ENCODE data around the gene BCAP29. TPM values are rescaled to one million over a fixed set of nuclear protein-coding genes. Genes with fewer than 3 reads are reported as not detected.

The BCAP29 gene
- total and polyA plus RNA-seq, 2 of the 4 experiments (the other 2 are of a cell fraction), result 33.0 to 35.1 TPM

DNA sequence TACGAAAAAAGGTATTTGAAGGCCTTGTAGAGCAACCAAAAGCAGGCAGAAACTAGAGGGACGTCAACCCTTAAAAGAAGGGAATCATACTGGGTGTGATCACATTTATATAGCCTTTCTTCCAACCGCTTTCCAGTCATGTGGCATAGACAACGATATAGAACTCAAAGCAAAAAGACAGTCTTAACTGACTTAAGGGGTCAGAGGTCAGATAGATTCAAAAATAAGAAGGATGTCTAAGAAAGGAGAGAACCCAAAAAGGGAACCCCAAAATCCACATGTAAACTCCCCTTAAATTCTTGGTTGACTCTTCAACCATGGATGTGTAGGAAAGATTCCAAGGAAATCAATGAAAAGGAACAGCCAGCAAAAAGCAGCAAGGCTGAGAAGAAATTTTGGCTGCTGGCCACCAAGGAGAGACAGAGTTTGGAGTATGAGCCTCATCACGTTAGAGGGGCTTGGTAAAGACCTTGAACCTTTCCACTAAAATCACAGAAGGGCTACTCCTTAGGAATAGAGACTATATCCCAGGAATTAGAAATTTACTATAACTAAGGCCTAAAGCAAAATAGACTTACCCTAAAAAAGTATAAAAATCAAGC, 8.6 kb downstream of the BCAP29 start:
- H3K18ac ChIP-seq (ENCODE audit: low read depth, low read length), result no peak overlapping the region
- no peak overlapping the region for H2AK9ac ChIP-seq (replicated peaks; ENCODE audit: low read depth, low read length, poor library complexity)
- no peak overlapping the region for H3K4me2 ChIP-seq (ENCODE audit: low read depth, low read length)
- BruUV-seq (replicated peaks), result no TSS peak
- H4K5ac ChIP-seq (ENCODE audit: low read depth, low read length), result no peak overlapping the region
- H3K9me3 ChIP-seq (ENCODE audit: control insufficient read depth, insufficient read depth, low read length), result no peaks in the 10 kb centered on the region
- H3K4me3 ChIP-seq (ENCODE audit: insufficient read depth, low read depth, low read length), result no peak overlapping the region
- ChIA-PET POLR2A (ENCODE audit: unreplicated experiment) (no interaction called here), CTCF (no interaction called here)
- no peak overlapping the region for H2BK20ac ChIP-seq (ENCODE audit: low read depth, low read length)
- ATAC-seq (ENCODE audit: low read depth) (no peak), DNase-seq (no peak)
- intact Hi-C loops (cut with micrococcal nuclease) (no loop called here), in situ Hi-C loops (cut with MboI; ENCODE audit: low sequenced_read_pairs) (no loop called here), dilution Hi-C loops (cut with HindIII; ENCODE audit: low sequenced_read_pairs, unreplicated experiment) (no loop called here)
- H4K20me1 ChIP-seq (ENCODE audit: insufficient read depth, low read length), result no peaks in the 10 kb centered on the region
- H2AFZ ChIP-seq (replicated peaks; ENCODE audit: low read length, poor library complexity), result no peak overlapping the region
- H3K79me1 ChIP-seq (ENCODE audit: low read depth in 1 of 2, low read length in 2 of 2), result peaks cover 26 to 40% of the 10 kb centered on the region in 2 experiments
- peaks cover 8% of the 10 kb centered on the region; the same call in 1 of the 2 replicates for H3K36me3 ChIP-seq (ENCODE audit: control insufficient read depth, insufficient read depth, low read length)
- H3K27ac ChIP-seq (ENCODE audit: insufficient read depth, low read length), result no peak overlapping the region
- H3K4ac ChIP-seq (ENCODE audit: low read depth, low read length), result no peak overlapping the region
- no peak overlapping the region for H3K23ac ChIP-seq (ENCODE audit: low read depth, low read length)
- H4K8ac ChIP-seq (ENCODE audit: low read depth in 2 of 2, low read length in 2 of 2), result no peak overlapping the region
- H3K9ac ChIP-seq (ENCODE audit: low read depth, low read length), result no peak overlapping the region
- no peak overlapping the region for H2BK15ac ChIP-seq (ENCODE audit: low read depth, low read length)
- H3K27me3 ChIP-seq (ENCODE audit: control insufficient read depth, insufficient read depth, low read length), result no peaks in the 10 kb centered on the region
- H3K9me1 ChIP-seq (ENCODE audit: insufficient read depth, low read length), result no peaks in the 10 kb centered on the region
- WGBS, 2 experiments (ENCODE audit: extremely low coverage in 2 of 2, insufficient read length in 1 of 2), result no CpG with 5 or more reads among the region's 5 CpGs
- no peak overlapping the region for H3K14ac ChIP-seq (replicated peaks; ENCODE audit: low read depth, low read length)
- TF ChIP-seq MAZ (IDR thresholded peaks at IDR 0.05; ENCODE audit: borderline replicate concordance, low read depth, low read length), result no peak
- no peak for TF ChIP-seq CEBPB (IDR thresholded peaks at IDR 0.05; ENCODE audit: low read depth, low read length)
- TF ChIP-seq MXI1 (IDR thresholded peaks at IDR 0.05; ENCODE audit: borderline replicate concordance, low read depth, low read length), result no peak
- TF ChIP-seq NFE2L2 (IDR thresholded peaks at IDR 0.05; ENCODE audit: low read depth, low read length), result no peak
- TF ChIP-seq FOS (IDR thresholded peaks at IDR 0.05; ENCODE audit: low read depth, low read length), result no peak
- TF ChIP-seq ELK1 (IDR thresholded peaks at IDR 0.05; ENCODE audit: borderline replicate concordance, low read depth, low read length), result no peak
- no peak for TF ChIP-seq USF2 (IDR thresholded peaks at IDR 0.05; ENCODE audit: low read depth, low read length)
- no peak for TF ChIP-seq SMC3 (IDR thresholded peaks at IDR 0.05; ENCODE audit: low read depth, low read length)
- no peak for TF ChIP-seq RAD21 (IDR thresholded peaks at IDR 0.05; ENCODE audit: low read length)
- TF ChIP-seq RFX5 (IDR thresholded peaks at IDR 0.05; ENCODE audit: low read depth, low read length), result no peak
- TF ChIP-seq BHLHE40 (IDR thresholded peaks at IDR 0.05; ENCODE audit: low read depth, low read length), result no peak
- no peak for TF ChIP-seq POLR2A (IDR thresholded peaks at IDR 0.05; ENCODE audit: low read depth, low read length)
- TF ChIP-seq CTCF (conservative IDR thresholded peaks at IDR 0.05; ENCODE audit: low read depth, low read length), result no peak
- TF ChIP-seq CHD1 (IDR thresholded peaks at IDR 0.05; ENCODE audit: low read depth, low read length), result no peak
- no peak for TF ChIP-seq MAFK (IDR thresholded peaks at IDR 0.05; ENCODE audit: low read depth, low read length)
- H2BK5ac ChIP-seq (ENCODE audit: low read depth, low read length, poor library complexity, severe bottlenecking), result no peak overlapping the region
- H3K56ac ChIP-seq (ENCODE audit: extremely low read depth, insufficient read depth, low read length), result no peak overlapping the region
- H3K4me1 ChIP-seq (ENCODE audit: control insufficient read depth, insufficient read depth, low read length), result no peaks in the 10 kb centered on the region; the same call in 1 of the 2 replicates
- no peak overlapping the region for H2AK5ac ChIP-seq (ENCODE audit: low read depth, low read length)
- H2BK120ac ChIP-seq (ENCODE audit: low read depth, low read length), result no peak overlapping the region
- no peak overlapping the region for H4K91ac ChIP-seq (ENCODE audit: insufficient read depth, low read depth, low read length)
